ENCODE measurements around the gene DNAJA1.
A peak's percentile ranks its signal among the peaks of the same experiment; 100 is the strongest.

Gene DNAJA1

GRCh38 chr9:33029231-33029786 lies 4.2 kb downstream of the DNAJA1 start:
- no peak for DNase-seq

- no peak for DNase-seq
These were observed 5.2 kb downstream of the DNAJA1 start for GRCh38 chr9:33030285-33030684.

- DNase-seq: no peak
These were observed 7.2 kb downstream of the DNAJA1 start for GRCh38 chr9:33032292-33032691.

GRCh38 chr9:33032865-33033264 lies 7.8 kb downstream of the DNAJA1 start:
- DNase-seq: no peak

GRCh38 chr9:33040792-33041431 lies 15.8 kb downstream of the DNAJA1 start:
- no peak for DNase-seq

- no peak for DNase-seq
These were observed 16.5 kb downstream of the DNAJA1 start for GRCh38 chr9:33041432-33042188.

GRCh38 chr9:33042473-33042872 lies 17.4 kb downstream of the DNAJA1 start:
- no peak for DNase-seq

GRCh38 chr9:33043671-33044070 lies 18.6 kb downstream of the DNAJA1 start:
- no peak for DNase-seq

GRCh38 chr9:33044162-33044673 lies 19.1 kb downstream of the DNAJA1 start:
- peak; percentile 43 for DNase-seq

GRCh38 chr9:33044677-33045282 lies 19.7 kb downstream of the DNAJA1 start:
- no peak for DNase-seq

- no peak for DNase-seq
These were observed 21.0 kb downstream of the DNAJA1 start for GRCh38 chr9:33046061-33046460.

GRCh38 chr9:33048054-33048465 lies 23.0 kb downstream of the DNAJA1 start:
- DNase-seq: no peak

- DNase-seq: no peak
These were observed 24.7 kb downstream of the DNAJA1 start for GRCh38 chr9:33049680-33050361.

- no peak for DNase-seq
These were observed 26.1 kb downstream of the DNAJA1 start for GRCh38 chr9:33051144-33051543.

- DNase-seq: no peak
These were observed 40.3 kb downstream of the DNAJA1 start for GRCh38 chr9:33065157-33066076.

GRCh38 chr9:33068991-33069390 lies 43.9 kb downstream of the DNAJA1 start:
- DNase-seq: no peak

GRCh38 chr9:33076046-33077004 lies 51.3 kb downstream of the DNAJA1 start, which contains the start of gene SMU1:
SMU1 (minus strand) TSS chr9:33076674; CDS start chr9:33076608, 66 bp downstream.
- peak; percentile 95 for DNase-seq

GRCh38 chr9:33080534-33080933 lies 55.5 kb downstream of the DNAJA1 start:
- no peak for DNase-seq

GRCh38 chr9:33081128-33081851 lies 56.2 kb downstream of the DNAJA1 start:
- DNase-seq: peak; percentile 54

GRCh38 chr9:33082128-33082527 lies 57.1 kb downstream of the DNAJA1 start:
- DNase-seq: no peak

All from activated naive CD4-positive, alpha-beta T cell treated with anti-CD3 and anti-CD28 coated beads, Interleukin-2, amount 50 U/mL, for 16 hours (primary cell).